ENCODE data around the gene PSMB2.
A peak's percentile ranks its signal among the peaks of the same experiment; 100 is the strongest.

Gene PSMB2

DNA sequence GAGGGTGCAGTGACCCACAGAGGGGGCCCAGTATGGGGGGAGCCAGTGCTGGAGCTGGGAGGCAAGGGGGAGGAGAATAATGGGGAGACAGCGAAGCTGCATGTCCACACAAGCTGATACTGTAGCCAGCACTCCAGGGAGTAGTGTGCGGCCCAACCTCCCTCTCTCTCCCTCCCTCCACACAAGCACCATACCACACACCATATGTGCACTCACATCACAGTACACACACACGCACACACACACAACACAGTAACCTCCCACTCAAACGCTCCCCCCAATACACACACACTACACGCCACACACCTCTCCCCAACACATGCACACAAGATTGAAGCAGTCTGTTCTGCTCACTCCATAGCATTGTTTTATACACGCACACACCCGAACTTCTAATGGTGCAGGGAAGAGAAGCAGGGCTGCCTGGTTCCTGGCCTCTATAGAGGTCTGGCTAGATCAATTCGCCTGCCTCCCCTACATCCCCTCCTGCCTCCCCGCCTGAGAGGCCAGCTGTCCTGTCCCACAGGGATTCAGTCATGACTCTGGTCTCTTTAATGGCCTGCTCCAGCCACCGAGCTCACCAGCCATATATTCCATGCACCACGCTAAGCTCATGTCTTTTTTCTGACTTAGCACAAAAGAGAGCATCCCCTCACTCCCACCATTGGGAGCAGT, 79.9 kb downstream of the PSMB2 start:
- Histone ChIP-seq H3K27ac (no peak overlapping the region), H3K4me3 (peak overlapping the region in 1 of 7 experiments; percentile 8)

DNA sequence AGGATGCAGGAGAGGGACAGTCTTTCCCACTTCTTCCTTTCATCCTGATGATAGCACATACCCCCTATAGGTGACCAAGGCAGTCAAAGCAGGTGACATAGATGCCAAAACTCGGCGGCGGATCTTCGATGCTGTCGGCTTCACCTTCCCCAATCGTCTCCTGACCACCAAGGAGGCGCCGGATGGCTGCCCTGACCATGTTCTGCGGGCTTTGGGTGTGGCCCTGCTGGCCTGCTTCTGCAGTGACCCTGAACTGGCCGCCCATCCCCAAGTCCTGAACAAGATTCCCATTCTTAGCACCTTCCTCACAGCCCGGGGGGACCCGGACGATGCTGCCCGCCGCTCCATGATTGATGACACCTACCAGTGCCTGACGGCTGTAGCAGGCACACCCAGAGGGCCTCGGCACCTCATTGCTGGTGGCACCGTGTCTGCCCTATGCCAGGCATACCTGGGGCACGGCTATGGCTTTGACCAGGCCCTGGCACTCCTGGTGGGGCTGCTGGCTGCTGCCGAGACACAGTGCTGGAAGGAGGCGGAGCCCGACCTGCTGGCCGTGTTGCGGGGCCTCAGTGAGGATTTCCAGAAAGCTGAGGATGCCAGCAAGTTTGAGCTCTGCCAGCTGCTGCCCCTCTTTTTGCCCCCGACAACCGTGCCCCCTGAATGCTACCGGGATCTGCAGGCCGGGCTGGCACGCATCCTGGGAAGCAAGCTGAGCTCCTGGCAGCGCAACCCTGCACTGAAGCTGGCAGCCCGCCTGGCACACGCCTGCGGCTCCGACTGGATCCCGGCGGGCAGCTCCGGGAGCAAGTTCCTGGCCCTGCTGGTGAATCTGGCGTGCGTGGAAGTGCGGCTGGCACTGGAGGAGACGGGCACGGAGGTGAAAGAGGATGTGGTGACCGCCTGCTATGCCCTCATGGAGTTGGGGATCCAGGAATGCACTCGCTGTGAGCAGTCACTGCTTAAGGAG, 80.8 kb downstream of the PSMB2 start:
- H3K27ac ChIP-seq: no peak overlapping the region
- peak overlapping the region in 1 of 7 experiments; percentile 8 for H3K4me3 ChIP-seq

DNA sequence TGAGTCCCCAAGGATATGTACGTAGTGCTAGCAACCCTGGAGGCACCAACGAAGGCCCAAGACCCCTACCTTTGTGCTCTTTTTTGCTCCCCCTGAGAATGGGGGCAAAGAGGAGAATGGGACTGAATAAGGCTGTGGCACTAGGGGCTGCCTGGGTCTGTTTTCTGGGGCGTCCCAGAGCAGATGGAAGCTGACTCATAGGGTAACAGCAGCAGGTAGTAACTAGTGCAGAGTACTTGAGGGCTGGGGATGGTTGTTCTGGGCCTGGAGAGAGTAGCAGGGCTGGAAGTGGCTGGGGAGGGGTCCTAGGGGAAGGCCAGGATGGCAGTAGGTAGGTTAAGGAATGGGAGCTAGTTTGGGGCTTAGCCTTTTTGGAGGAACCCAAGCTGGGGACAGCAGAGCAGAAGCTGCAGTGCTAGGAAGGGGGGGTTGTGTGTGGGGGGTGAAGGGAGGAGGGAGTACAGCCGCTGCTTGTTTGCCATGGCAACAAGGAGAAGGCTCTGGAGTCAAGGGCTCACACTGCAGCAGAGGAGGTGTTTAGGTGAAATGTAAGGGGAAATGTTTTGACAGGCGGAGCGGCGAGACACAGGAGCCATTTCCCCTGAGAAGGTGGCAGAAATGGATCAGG, 81.9 kb downstream of the PSMB2 start:
- Histone ChIP-seq H3K27ac (peak overlapping the region in 1 of 21 experiments; percentile 91), H3K4me3 (no peak overlapping the region)

DNA sequence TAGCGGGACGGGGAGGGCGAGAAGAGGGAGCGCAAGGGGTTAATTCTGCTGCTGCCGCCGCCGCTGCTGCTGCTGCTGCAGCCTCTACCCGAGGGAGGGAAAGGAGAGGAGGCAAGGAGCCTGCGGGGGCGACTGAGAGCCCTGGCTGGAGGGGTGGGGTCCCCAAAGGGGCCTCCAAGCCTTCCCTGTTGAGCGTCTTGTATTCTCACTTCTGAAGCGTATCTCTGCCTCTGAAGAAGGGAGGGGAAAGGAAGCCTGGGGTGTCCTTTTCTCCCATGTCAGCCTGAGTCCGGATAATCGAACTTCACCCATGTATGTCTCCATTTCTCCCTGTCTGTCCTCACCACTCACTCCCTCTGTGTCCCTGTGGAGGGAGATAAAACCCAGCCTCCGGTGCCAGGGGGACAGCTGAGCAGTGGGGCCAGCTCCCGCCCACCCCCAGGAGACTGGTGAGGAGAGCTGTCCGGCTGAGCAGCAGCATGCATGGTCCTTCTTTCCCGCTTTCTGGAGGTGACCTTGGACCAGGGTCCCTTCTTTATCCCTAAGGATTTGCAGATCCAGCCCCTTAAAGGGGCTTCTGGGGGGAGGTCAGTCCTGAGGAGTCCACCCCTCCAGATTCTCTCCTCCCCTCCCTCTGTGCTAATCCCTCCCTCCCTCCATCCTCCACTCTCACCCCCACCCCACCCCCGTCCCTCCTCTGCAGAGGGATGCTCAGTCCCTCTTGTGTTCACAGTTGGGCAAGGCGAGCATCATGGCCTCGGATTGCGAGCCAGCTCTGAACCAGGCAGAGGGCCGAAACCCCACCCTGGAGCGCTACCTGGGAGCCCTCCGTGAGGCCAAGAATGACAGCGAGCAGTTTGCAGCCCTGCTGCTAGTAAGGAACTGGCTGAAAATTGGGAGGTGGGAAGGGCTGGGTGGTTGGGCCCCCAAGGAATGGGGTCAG, 82.7 kb downstream of the PSMB2 start:
- Histone ChIP-seq H3K27ac (peak overlapping the region in 18 of 21 experiments; percentile 91 to 100 (median 97)), H3K4me3 (peak overlapping the region; percentile 69 to 98 (median 94))

DNA sequence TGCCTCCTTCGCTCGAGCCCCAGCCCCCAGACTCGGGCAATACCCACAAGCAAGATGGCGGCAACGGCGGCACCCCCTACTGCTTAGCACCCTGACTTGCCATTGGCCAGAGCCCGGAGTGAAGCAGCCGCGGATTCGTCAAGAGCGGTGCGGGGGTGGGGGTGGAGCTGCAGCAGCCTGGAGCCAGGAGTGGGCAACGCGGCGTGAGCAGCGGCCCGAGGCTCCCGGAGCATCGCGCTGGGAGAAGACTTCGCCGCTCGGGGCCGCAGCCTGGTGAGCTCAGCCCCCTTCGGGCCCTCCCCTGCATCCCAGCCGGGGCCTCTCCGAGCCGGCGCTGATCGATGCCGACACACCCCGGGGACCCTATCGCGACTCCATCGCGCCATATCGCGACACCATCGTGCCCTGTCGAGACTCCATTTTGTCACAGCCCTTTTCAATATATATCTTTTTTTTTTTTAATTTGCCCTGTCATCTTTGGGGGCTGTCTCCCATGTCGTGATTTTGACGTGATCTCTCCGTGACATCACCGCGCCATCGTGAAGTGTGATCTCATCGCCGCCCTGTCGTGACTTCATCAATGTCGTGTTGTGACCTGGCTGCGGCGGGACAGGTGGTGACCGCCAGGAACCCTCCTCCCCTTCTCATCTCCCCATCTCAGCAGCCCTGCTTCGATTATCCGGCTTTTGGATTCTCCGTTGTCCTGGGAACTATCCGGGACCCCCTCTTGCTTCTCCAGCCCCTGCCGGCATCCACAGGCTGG, 83.5 kb downstream of the PSMB2 start, which contains the start of gene NCDN:
Gene NCDN (plus strand): TSS at position 189 of the 763 bp plus-strand sequence. CDS start 392 bp downstream, at position 581.
- peak within 1 kb of the TSS; percentile 77 to 100 (median 97) for H3K27ac ChIP-seq
- H3K4me3 ChIP-seq: peak within 1 kb of the TSS; percentile 69 to 98 (median 94)

DNA sequence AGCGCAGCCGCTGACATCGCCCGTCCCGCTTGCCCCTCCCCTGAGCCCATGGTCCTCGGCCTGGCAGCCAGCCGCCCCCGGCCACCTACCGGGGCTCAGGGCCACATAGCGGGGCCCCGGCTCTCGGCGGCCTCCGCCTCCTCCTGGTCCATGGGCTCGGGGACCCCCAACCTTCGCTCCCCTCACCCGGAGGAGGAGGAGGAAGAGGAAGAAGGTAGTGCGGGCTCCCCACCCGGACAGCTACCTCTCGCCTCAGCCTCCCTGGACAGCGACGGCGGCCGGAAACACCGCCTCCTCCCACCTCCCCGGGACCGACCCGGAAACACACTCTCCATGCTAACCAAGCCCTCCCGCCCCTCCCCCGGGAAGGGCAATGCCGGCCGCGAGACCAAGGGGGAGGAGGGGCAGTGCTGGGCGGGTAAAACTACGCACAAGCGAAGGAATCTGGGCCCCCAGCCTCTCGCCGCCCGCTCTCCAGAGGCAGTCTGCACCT, 84.2 kb downstream of the PSMB2 start, which contains the start of gene KIAA0319L:
Gene KIAA0319L (minus strand): TSS at position 286 of the 493 bp plus-strand sequence. CDS start 2,912 bp downstream, outside the sequence.
- peak within 1 kb of the TSS; percentile 77 to 100 (median 97) for H3K27ac ChIP-seq
- peak within 1 kb of the TSS; percentile 69 to 98 (median 94) for H3K4me3 ChIP-seq

DNA sequence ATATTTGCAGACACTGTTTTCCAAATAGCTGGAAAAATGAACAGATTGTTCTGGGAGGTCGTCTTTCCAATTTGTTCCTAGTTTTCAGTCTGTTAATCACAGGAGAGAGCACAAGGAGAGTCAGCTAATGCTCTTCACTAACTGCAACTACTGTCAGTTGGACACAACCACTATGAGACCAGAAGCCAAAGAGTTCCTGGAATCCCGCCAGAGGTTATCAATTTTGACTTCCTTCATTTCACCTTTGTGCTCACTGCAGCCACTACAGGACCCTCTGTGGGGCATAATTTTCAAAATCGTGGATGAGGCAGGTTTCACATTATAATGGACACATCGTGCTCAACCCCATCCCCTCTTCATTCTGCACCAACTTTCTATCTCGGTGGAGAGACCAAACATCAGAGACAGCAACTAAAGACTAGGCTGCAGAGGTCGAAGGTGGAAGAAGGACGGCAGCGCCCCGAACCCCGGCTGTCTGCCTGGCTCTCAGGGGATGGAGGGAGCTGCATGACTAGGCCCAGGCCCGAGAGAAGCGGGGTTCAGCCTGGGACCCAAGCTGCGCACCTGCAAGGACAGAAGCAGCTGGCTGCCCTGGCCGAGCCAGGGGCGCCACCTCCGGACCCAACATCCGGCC, 84.7 kb downstream of the PSMB2 start:
- H3K27ac ChIP-seq: peak overlapping the region; percentile 77 to 100 (median 97)
- H3K4me3 ChIP-seq: peak overlapping the region; percentile 69 to 98 (median 94)

DNA sequence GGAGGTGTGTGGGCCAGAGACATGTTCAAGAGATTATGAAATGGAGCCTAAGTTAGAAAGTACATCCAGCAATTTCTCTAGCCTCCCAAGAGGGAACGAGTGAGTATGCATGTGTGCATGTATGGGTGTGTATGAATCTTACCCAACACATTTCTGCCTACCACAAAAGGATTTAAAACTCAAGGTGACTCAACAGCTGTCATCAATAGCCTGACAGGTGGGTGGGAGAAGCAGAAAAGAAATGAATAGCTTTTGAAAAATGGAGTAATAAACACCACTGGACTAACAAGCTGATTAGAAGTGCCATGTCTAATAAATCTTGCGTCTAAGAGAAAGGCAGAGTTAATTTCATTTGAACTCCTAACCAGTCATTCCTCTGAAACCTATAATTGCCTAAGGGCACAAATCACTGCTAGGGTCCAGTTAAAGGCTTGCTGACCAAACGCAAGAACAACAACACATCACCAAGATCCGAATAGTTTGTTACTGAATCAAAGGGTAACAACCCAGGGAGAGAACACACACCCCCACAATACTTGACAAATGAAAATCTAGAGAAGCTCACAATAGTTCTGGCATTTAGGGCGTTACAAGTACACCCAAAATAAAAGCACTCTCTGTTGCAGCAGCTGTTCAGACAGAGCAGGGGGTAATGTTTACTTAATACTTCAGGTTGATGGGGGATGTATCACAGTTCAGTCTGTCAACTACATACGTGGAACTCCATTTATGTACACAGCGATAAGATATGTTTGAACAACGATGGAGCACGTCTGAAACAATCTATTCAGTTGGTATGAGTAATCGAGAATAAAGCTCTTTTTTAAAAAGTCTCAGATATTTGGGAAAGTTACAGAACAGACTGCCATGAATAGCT, 85.5 kb downstream of the PSMB2 start:
- Histone ChIP-seq H3K27ac (peak overlapping the region in 14 of 21 experiments; percentile 19 to 100 (median 97)), H3K4me3 (peak overlapping the region in 3 of 7 experiments; percentile 69 to 96 (median 71))

DNA sequence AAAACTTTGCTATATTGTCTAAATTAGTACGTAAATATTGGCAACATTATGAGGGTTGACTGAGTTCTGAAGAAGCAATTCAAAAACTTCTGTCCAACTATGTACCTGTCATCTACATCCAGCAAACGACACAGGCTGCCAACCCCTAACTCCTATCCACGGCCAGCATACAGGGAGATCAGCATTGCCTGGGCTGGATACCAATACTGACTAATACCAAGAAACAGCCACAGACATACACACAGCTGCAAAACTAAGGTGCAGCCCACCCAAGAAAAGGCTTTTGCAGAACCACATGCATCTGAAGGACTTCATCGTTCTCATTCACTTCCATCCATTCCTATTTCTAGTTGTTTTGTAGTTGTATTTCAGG, 86.1 kb downstream of the PSMB2 start:
- peak overlapping the region in 9 of 21 experiments; percentile 1 to 98 (median 21) for H3K27ac ChIP-seq
- no peak overlapping the region for H3K4me3 ChIP-seq

DNA sequence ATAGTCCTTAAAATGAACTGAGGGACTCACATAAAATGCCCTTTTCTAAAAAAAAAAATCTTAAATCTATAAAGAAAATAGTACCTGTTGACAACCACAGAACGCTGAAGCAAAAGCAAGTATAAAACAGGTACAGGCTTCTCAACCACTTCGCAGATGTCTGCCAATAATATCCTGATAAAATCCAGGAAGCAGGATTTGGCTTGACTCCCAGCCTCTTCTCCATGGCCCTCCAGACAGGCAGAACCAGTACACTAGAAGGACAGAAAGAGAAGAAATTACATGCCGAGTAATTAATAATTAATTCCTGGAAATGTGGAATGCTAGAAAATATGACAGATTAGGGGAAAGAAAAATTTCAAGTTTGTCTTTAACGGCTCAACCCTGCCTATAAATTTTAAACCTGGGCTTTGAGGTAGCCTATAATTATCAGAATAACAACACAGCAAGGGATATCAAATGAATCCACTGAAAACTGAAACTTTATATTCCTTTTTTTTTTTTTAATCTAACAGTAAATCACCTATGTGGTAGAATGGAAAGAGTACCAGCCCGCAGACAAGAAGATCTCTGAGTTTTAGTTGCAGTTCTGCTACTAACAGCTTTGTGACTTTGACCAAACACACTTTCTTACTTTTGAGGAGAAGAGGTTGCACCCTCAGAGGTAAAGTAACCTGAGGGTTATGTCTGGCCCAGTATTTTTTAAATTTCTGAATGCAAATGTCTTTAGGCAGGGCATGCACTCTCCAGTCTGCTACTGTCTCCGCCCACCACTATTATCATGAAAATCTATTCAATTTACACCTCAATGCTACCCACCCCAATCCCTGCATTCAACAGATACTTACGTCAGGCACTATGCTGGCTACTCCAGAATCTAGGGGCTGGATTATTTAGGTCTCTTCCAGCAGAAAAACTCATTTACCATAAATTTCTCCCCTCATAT, 86.8 kb downstream of the PSMB2 start:
- peak overlapping the region in 10 of 21 experiments; percentile 1 to 98 (median 21) for H3K27ac ChIP-seq
- no peak overlapping the region for H3K4me3 ChIP-seq

DNA sequence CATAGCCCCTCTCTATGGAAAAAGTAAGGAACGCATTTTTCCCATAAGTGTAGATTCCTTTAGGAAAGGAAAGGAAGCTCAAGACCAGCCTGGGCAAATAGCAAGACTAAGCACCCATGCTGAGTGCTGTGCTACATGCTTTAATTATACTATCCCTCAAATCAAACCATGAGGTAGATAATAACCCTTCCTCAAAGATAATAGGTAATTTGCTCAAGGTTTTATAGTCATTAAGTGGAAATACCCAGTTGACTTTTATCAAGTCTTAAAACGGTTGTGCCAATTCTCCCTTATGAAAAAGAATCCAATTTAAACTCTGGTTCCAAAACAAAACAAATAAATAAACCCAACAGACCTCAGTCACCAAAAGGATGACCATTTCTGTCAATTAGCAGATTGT, 87.5 kb downstream of the PSMB2 start:
- peak overlapping the region in 1 of 21 experiments; percentile 39 for H3K27ac ChIP-seq

More for the DNA sequence above, 87.5 kb downstream of the PSMB2 start:
- no peak overlapping the region for H3K4me3 ChIP-seq

Measured in skin epidermis (tissue), 12 donors.